Renal cortex interstitium (tissue), 11 donors: ENCODE data around the gene KRTAP10-4. TPM values are rescaled to one million over a fixed set of nuclear protein-coding genes. Genes with fewer than 3 reads are reported as not detected.
"Not testable (repeated sequence)": the region's sequence is repeated elsewhere in the genome, so short reads cannot be mapped to it uniquely, and the experiment has no call there.

Experiments used
- DNase-seq, 11 donors: peaks; one replicate each; pipeline ENCODE4 v3.0.0-alpha.2; 2013; ENCODE audit warnings: low read depth in 9 of 11, low spot score in 4 of 11; ENCODE audit errors: extremely low read depth in 1 of 11
- polyA plus RNA-seq, 3 donors: library from polyadenylated mRNA; unstranded; fragments of 120-200 nt; gene quantifications; one replicate each; pipeline ENCODE4 v1.2.1, GENCODE V29; 2013; ENCODE audit not compliant: insufficient read length in 3 of 3

KRTAP10-4 gene
- polyA plus RNA-seq, 3 donors, result not detected

DNA sequence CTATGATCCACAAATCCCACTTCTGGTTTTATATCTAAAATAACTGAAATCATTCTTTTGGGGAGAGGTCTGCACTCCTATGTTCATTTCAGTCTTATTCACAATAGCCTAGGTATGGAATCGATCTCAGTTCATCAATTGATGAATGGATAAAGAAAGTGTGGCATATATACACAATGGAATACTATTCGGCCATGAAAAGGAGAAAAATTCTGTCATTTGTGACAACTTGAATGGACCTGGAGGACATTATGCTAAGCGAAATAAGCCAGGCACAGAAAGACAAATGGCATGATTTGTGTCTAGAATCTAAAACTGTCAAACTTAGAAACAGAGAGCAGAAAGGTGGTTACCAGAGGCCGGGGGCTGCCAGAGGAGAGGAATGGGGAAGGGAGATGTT, 33.0 kb downstream of the KRTAP10-4 start:
- DNase-seq, result no peak

DNA sequence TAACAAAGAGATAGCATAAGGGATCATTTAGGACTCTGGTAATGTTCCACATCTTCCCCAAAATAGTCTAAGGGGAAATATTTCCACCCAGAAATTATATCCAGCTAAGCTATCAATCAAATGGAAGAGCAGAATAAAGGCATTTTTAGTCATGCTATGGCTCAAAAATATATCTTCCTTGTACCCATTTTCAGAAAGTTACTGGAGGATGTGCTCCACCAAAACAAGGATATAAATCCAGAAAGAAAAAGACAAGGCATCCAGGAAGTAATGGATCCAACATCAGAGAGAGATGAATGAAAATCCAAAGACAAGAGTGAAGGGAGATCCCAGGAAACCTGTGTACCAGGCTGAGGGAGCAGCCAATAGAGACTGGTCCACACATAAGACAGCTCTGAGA, 35.7 kb downstream of the KRTAP10-4 start:
- no peak for DNase-seq

DNA sequence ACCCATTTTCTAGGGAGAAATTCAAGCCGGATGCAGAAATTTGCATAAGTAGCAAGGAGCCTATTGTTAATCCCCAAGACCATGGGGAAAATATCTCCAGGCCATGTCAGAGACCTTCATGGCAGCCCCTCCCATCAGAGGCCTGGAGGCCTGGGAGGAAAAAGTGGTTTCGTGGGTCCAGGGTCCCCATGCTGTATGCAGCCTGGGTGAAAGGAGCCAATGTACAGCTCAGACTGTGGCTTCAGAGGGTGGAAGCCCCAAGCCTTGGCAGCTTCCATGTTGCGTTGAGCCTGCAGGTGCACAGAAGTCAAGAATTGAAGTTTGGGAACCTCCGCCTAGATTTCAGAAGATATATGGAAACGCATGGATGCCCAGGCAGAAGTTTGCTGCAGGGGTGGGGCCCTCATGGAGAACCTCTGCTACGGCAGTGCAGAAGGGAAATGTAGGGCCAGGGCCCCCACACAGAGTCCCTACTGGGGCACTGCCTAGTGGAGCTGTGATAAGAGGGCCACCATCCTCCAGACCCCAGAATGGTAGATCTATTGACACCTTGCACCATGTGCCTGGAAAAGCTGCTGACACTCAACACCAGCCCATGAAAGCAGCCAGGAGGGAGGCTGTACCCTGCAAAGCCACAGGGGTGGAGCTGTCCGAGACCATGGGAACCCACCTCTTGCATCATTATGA, 36.8 kb downstream of the KRTAP10-4 start:
- DNase-seq, result not testable (repeated sequence)

DNA sequence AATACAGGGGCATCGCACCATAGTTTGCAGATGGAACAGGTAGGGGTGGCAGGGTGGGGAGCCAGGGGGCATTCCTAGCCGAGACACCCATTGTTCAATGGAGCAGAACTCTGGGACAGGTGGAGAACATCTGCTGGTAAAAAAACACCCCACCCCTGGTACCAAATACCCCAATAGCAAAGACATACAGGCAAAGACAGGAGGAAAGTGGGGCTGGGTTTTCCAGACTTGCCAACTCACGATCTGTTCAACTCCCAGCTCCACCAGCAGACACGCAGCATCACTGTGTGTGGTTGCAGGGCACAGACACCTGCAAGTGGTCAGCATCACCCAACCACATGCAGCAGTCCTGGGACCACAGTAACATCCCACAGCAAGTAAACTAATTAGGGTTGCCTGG, 38.0 kb downstream of the KRTAP10-4 start:
- DNase-seq, result no peak

DNA sequence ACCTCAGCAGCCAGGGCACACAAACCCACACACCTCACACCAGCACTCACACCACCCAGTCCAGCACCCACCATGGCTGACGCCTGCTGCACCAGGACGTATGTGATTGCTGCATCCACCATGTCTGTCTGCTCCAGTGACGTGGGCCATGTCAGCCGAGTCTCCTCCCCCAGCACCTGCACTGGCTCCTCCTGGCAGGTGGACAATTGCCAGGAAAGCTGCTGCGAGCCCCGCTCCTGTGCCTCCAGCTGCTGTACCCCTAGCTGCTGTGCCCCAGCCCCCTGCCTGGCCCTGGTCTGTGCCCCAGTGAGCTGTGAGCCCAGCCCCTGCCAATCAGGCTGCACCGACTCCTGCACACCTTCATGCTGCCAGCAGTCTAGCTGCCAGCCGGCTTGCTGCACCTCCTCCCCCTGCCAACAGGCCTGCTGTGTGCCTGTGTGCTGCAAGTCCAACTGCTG, 38.5 kb downstream of the KRTAP10-4 start, which contains the start of gene KRTAP10-8:
Gene KRTAP10-8, plus strand, starts transcription at position 51 of the 458 bp plus-strand sequence. Its CDS starts 22 bp downstream, at position 73.
- DNase-seq, result no peak

DNA sequence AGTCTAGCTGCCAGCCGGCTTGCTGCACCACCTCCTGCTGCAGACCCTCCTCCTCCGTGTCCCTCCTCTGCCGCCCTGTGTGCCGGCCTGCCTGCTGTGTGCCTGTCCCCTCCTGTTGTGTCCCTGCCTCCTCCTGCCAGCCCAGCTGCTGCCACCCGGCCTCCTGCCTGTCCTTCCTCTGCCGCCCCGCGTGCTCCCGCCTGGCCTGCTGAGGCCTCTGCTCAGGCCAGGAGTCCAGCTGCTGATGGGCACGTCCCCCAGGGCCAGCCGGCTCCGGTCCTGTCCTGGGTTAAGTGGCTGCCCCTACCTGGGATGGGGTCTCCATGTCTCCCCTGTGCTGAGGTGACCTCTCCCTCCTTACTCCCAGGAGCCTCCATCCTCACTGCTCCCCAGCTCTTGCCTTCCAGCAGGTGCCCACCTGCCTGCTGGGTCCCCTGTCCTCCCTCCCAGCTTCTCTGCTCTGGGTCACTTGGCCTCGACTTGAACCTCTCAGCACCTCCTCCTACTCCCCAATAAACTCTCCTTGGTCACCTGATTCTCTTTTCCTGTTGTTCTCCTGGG, 39.2 kb downstream of the KRTAP10-4 start:
- DNase-seq, result no peak

DNA sequence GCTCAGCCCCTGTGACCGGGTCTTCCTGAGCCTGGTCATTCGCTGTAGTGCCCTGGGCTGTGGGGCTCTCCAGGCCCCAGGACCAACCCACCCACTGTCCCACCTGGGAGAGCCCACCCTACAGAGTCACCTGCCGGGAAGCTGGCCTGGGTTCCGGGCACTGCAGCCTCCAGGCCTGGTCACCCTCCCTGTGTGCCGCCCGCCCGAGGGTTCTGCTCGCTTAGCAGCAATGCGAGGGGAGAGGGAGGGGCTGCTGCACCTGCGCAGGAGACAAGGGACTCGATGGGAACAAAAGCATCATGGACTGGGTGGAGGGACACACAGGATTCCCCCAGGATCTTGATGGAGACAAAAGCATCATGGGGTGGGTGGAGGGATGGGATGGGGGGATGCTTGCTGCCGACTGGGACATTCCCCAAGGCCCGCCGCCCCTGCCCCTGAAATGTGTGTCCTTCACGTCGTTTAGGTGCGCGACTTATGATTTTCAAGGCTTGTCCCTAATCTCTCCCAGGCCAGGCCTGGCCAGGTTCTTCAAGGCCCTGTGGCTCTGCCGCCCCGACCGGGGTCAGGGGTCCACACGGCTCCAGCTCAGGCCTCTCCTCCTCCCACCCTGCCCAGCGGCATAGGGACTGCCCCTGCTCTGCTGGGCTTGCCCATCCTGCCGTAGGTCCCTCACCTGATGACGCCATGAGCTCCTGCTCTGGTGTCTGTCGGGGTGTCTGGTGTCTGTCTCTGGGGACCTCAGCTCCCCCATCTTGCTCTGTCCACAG, 40.0 kb downstream of the KRTAP10-4 start:
- DNase-seq, result no peak

DNA sequence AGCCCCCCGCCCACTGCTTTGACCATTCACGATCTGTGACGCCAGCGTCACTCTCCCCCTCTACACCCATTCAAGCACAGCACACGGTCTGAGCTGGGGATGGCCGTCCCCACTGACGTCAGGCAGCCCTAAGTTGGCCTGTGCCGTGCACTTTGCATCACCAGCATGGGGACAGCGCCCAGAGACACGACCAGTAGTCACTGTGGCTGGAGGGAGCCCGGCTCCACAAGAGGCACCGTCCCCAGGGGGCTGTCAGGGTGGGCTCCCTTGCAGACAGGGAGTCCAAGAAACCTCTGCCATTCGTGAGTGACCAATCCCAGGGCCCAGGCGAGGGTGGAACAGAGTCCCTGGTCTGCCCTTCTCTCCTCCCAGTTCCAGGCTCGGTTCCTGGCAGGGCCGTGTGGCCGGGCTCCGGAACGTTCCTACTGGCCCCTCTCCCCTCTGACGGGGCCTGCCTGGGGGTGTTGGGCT, 40.7 kb downstream of the KRTAP10-4 start:
- no peak for DNase-seq

DNA sequence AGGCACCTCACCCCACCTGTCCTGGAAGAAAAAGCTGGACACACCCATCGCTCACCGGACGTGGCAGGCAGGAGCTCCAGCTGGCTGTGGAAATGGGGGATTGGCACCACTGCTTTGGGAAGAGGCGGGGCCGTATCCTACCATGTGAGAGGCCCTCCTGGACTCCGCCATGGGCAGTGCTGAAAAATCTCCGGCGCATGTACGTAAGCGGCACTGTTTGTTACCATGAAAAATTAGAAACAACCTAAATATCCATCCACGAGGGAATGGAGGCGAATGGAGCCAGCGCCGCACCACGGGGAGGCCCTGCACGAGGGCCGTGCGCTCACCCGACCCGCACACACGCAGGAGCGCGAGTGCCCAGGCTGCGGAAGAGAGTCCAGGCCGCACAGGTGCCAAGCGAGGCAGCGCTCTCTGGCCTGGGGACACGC, 41.4 kb downstream of the KRTAP10-4 start:
- DNase-seq, result no peak

DNA sequence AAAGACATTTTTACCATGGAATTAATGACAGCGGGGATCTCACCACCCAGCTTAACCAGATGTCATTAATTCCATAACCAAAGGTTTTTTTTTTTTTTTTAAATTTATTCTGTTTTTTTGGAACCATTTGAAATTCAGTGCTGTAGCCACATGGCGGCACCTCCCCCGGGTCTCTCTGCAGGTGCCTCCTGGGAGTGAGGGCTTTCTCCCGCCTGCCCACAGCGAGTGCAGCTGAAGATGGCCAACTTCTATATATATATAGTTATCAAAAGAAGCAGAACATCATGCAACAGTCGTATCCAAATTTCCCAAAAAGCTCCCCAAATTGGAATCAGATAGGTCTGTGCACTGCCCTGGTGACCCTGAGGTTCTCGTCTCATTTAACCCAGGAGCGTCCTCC, 41.9 kb downstream of the KRTAP10-4 start:
- no peak for DNase-seq

DNA sequence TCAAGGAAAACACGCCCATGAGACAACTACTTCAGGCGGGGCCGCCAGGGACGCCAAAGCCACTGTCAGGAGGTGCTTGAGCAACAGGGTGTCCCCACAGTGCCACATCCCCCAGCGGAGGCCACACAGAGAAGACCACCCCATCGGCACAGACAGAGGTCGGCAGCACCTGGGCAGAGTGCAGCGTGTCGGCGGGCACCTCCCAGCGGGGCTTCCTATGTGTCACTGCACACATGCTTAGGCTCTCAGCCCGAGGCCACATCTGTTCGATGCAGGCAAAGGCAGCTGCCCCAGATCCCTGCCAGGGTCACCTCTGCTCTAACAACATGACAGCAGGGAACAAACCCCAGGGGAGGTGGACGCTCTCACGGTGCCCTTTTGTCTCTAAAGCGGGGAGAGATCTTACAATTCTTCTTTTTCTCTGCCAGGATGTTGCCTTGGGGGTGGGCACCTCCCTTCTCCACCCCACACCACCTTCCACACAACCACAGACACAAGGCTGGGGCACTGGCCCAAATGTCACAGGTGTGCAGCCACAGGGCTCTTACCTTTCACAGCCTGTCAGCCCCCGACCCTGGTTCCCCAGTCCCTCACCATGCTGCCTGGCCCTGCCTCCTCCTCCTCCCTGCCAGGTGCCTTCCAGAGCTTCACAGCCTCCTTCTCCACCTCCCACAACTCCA, 42.5 kb downstream of the KRTAP10-4 start:
- no peak for DNase-seq

DNA sequence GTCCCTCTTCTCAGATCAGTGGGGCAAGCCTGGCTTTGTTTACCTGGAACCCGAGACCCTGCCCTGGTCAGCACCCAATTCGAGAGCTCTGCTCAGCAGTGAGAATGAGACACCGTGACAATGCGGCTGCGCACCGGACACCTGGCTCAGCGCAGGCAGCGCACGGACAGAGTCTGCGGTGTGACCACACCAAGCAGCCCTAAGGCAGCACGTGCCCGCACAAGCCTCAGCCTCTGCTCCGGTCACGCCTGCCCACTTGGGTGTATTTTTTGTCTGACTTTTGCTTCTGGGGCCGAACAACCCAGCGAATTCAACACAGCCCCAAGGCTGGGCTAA, 43.0 kb downstream of the KRTAP10-4 start:
- no peak for DNase-seq

DNA sequence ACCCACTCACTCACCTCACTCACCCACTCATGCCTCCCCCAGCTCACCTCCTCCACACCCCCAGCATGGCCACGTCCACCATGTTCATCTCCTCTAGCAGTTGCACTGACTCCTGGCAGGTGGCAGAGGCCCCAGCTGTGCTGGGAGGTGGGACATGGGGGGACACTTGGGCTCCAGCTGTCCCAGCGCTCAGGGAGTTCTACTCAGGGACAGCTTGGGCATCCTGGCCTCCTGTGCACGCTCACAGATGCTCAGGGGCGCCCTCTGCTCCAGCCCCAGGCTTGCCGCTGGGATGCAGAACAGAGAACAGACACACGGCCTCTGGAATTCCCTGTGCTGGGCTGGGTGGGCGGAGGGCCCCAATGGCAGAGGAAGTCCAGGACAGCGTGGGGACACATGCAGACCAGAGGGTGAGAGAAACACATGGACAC, 43.6 kb downstream of the KRTAP10-4 start:
- no peak for DNase-seq

DNA sequence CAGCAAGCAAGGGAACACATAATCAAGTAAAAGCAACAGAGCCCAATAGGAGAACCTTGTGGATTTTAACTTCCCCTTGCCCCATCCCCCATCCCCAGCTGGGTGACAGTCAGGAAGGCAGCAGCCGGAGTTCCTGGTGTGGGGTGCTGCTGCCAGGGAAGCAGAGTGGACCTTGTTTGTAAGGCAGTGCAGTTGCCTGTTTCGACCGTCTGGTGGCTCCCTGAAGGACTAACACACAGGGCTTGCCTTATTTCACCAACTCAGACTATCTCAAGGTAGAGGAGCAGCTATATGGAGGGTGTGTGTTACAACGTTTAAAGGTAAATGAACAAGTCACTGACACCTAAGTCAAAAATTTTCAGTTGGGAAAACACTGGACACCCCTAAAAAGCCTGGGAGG, 45.0 kb downstream of the KRTAP10-4 start:
- no peak for DNase-seq

DNA sequence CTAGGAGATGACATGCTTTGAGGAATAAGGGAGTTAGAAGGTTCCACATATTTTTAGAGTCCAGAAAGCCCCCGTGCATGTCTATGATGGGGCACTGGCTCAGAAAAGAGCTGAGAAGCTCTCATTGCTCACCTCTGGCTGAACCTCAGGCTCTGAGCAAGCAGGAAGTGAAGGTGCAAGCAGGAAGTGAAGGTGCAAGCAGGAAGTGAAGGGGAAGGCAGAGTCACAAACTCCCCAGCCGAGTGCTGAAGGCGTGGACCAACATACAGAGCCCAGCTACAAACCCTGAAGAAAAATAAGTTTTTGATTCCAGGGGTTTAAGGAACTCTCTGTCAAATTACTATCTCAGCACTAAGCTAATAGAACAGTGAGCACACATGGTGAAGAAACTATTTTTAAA, 45.4 kb downstream of the KRTAP10-4 start:
- no peak for DNase-seq

DNA sequence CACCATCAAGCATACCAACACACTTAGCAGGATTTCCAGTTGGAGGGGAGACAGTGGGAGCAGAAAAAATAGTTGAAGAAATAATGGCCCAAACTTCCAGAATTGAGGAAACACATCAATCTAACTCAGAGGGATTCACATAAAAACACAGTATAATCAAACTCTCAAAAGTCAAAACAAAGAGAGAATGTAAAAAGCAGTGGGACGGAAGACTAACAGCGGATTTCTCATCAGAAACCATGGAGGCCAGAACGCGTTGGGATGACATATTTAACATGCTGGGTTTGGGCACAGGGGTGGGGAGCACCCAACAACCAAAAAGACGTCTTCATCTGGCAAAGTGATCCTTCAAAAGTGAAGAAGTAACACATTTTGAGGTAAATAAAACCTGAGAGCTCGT, 46.4 kb downstream of the KRTAP10-4 start:
- no peak for DNase-seq

DNA sequence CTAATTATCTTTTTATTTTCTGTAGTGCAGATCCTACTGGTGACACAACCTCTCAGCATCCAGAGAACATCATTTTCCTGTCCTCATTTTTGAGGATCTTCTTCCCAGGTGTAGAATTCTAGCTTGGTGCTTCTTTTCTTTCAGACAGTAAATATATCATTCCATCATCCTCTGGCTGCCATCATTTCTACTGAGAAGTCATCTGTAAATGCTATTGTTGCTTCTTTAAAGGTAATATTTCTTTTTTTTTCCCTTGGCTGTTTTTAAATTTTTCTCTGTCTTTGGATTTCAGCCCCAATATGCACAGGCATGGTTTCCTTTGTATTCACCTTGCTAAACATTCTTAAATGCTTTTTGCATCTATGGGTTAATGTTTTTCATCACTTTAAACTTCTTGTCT, 50.0 kb downstream of the KRTAP10-4 start:
- no peak for DNase-seq
